ENCODE data around the gene CLASRP.
"Not testable (repeated sequence)": the region's sequence is repeated elsewhere in the genome, so short reads cannot be mapped to it uniquely, and the experiment has no call there.

Gene CLASRP

GRCh38 chr19:44998025-44998424 is 40.8 kb upstream of the CLASRP start:
- DNase-seq (ENCODE audit: insufficient read length, low spot score) (no peak), FAIRE-seq (no peak)
- no peak for TF ChIP-seq CTCF (IDR thresholded peaks at IDR 0.05; ENCODE audit: insufficient read depth, missing control alignments)

GRCh38 chr19:44999131-44999925 is 39.5 kb upstream of the CLASRP start:
- not testable (repeated sequence) for FAIRE-seq; DNase-seq (ENCODE audit: insufficient read length, low spot score)

- not testable (repeated sequence) for DNase-seq (ENCODE audit: insufficient read length, low spot score); FAIRE-seq
These were observed 38.2 kb upstream of the CLASRP start for GRCh38 chr19:45000665-45001064.

GRCh38 chr19:45001087-45001739 is 37.6 kb upstream of the CLASRP start, which contains the start of gene RELB:
TSS of gene RELB (plus strand) at chr19:45001464. CDS start at chr19:45001580, 116 bp downstream.
- FAIRE-seq (no peak), DNase-seq (ENCODE audit: insufficient read length, low spot score) (peak; percentile 97)
- no peak for TF ChIP-seq CTCF (IDR thresholded peaks at IDR 0.05; ENCODE audit: insufficient read depth, missing control alignments)

GRCh38 chr19:45003485-45003884 is 35.4 kb upstream of the CLASRP start:
- FAIRE-seq (no peak), DNase-seq (ENCODE audit: insufficient read length, low spot score) (no peak)
- TF ChIP-seq CTCF (IDR thresholded peaks at IDR 0.05; ENCODE audit: insufficient read depth, missing control alignments) = no peak

- no peak for TF ChIP-seq CTCF (IDR thresholded peaks at IDR 0.05; ENCODE audit: insufficient read depth, missing control alignments)
- DNase-seq (ENCODE audit: insufficient read length, low spot score) (no peak), FAIRE-seq (no peak)
These were observed 33.1 kb upstream of the CLASRP start for GRCh38 chr19:45005787-45006186.

- DNase-seq (ENCODE audit: insufficient read length, low spot score) (no peak), FAIRE-seq (no peak)
- TF ChIP-seq CTCF (IDR thresholded peaks at IDR 0.05; ENCODE audit: insufficient read depth, missing control alignments) = no peak
These were observed 30.3 kb upstream of the CLASRP start for GRCh38 chr19:45008552-45008951.

GRCh38 chr19:45009625-45010255 is 29.1 kb upstream of the CLASRP start:
- DNase-seq (ENCODE audit: insufficient read length, low spot score) (no peak), FAIRE-seq (no peak)
- no peak for TF ChIP-seq CTCF (IDR thresholded peaks at IDR 0.05; ENCODE audit: insufficient read depth, missing control alignments)

Data from D721Med (cell line).